ENCODE data around the gene DSE. TPM values are rescaled to one million over a fixed set of nuclear protein-coding genes. Genes with fewer than 3 reads are reported as not detected.
A peak's percentile ranks its signal among the peaks of the same experiment; 100 is the strongest.
"Not testable (repeated sequence)": the region's sequence is repeated elsewhere in the genome, so short reads cannot be mapped to it uniquely, and the experiment has no call there.

Gene DSE
- polyA plus RNA-seq = 16.8 TPM
- long read RNA-seq, donor 1, full-length matches to known transcripts = 1 of 1 reads
- long read RNA-seq, donor 1, partial matches to known transcripts = 0 of 1 reads
- long read RNA-seq, donor 1, other reads (novel, unspliced or antisense) = 0 of 1 reads
- long read RNA-seq, donor 2 = 0 reads
- long read RNA-seq, donor 3, partial matches to known transcripts = 0 of 1 reads
- long read RNA-seq, donor 3, other reads (novel, unspliced or antisense) = 0 of 1 reads
- long read RNA-seq, donor 4 = 0 reads
- long read RNA-seq, donor 5, full-length matches to known transcripts = 1 of 1 reads
- long read RNA-seq, donor 5, partial matches to known transcripts = 0 of 1 reads
- long read RNA-seq, donor 5, other reads (novel, unspliced or antisense) = 0 of 1 reads
- long read RNA-seq, donor 6, full-length matches to known transcripts = 3 of 3 reads
- long read RNA-seq, donor 6, partial matches to known transcripts = 0 of 3 reads
- long read RNA-seq, donor 6, other reads (novel, unspliced or antisense) = 0 of 3 reads
- long read RNA-seq, donor 7 = 0 reads
- long read RNA-seq, donor 8, full-length matches to known transcripts = 1 of 1 reads
- long read RNA-seq, donor 8, partial matches to known transcripts = 0 of 1 reads
- long read RNA-seq, donor 8, other reads (novel, unspliced or antisense) = 0 of 1 reads
- long read RNA-seq, donor 9 = 0 reads
- long read RNA-seq, donor 10, full-length matches to known transcripts = 2 of 2 reads
- long read RNA-seq, donor 10, partial matches to known transcripts = 0 of 2 reads
- long read RNA-seq, donor 10, other reads (novel, unspliced or antisense) = 0 of 2 reads
- long read RNA-seq, donor 11, full-length matches to known transcripts = 3 of 3 reads
- long read RNA-seq, donor 11, partial matches to known transcripts = 0 of 3 reads
- long read RNA-seq, donor 11, other reads (novel, unspliced or antisense) = 0 of 3 reads

GRCh38 chr6:116370760-116371119 is at the start of gene DSE:
TSS of gene DSE (plus strand) at chr6:116370947. CDS start at chr6:116399251, 28,304 bp downstream.
- peak; percentile 51 to 71 for DNase-seq
- no CpG with 5 or more reads among the region's 43 CpGs for WGBS (ENCODE audit: insufficient coverage, low lambda C conversion rate)

GRCh38 chr6:116321933-116322332 is 48.8 kb upstream of the DSE start:
- H3K4me3 ChIP-seq (ENCODE audit: low read length); DNase-seq; H3K27ac ChIP-seq (ENCODE audit: low read length); H3K9me3 ChIP-seq (ENCODE audit: control insufficient read depth, low read depth, low read length); H3K27me3 ChIP-seq (ENCODE audit: control insufficient read depth, insufficient read depth, low read length); H3K4me1 ChIP-seq (ENCODE audit: control insufficient read depth, insufficient read depth, low read length); H3K36me3 ChIP-seq (ENCODE audit: control insufficient read depth, insufficient read depth, low read length): not testable (repeated sequence)
- no CpG with 5 or more reads among the region's 13 CpGs for WGBS (ENCODE audit: insufficient coverage, low lambda C conversion rate)

More at GRCh38 chr6:116370760-116371119, at the start of gene DSE:
- Histone ChIP-seq H3K36me3 (ENCODE audit: control insufficient read depth, insufficient read depth, low read length) (no peaks in the 10 kb centered on the region), H3K9me3 (ENCODE audit: control insufficient read depth, low read depth, low read length) (no peaks in the 10 kb centered on the region), H3K4me1 (ENCODE audit: control insufficient read depth, insufficient read depth, low read length) (peaks cover 4% of the 10 kb centered on the region), H3K27me3 (ENCODE audit: control insufficient read depth, insufficient read depth, low read length) (peaks cover 20% of the 10 kb centered on the region), H3K27ac (ENCODE audit: low read length) (peak within 1 kb of the TSS; percentile 81), H3K4me3 (ENCODE audit: low read length) (peak within 1 kb of the TSS; percentile 64)

- no CpG with 5 or more reads among the region's 1 CpG for WGBS (ENCODE audit: insufficient coverage, low lambda C conversion rate)
- no peaks in the 10 kb centered on the region for H3K9me3 ChIP-seq (ENCODE audit: control insufficient read depth, low read depth, low read length)
- H3K4me1 ChIP-seq (ENCODE audit: control insufficient read depth, insufficient read depth, low read length) = no peaks in the 10 kb centered on the region
- H3K27me3 ChIP-seq (ENCODE audit: control insufficient read depth, insufficient read depth, low read length) = no peaks in the 10 kb centered on the region
- no peak for DNase-seq
- H3K36me3 ChIP-seq (ENCODE audit: control insufficient read depth, insufficient read depth, low read length) = no peaks in the 10 kb centered on the region
- no peak overlapping the region for H3K4me3 ChIP-seq (ENCODE audit: low read length)
- no peak overlapping the region for H3K27ac ChIP-seq (ENCODE audit: low read length)
Measured at GRCh38 chr6:116323863-116324262, 46.9 kb upstream of the DSE start.

- H3K36me3 ChIP-seq (ENCODE audit: control insufficient read depth, insufficient read depth, low read length); H3K9me3 ChIP-seq (ENCODE audit: control insufficient read depth, low read depth, low read length); DNase-seq; H3K4me1 ChIP-seq (ENCODE audit: control insufficient read depth, insufficient read depth, low read length); H3K27me3 ChIP-seq (ENCODE audit: control insufficient read depth, insufficient read depth, low read length); H3K4me3 ChIP-seq (ENCODE audit: low read length); H3K27ac ChIP-seq (ENCODE audit: low read length): not testable (repeated sequence)
- WGBS (ENCODE audit: insufficient coverage, low lambda C conversion rate) = no CpG with 5 or more reads among the region's 11 CpGs
Measured at GRCh38 chr6:116325634-116326132, 45.1 kb upstream of the DSE start.

GRCh38 chr6:116326181-116326671 is 44.5 kb upstream of the DSE start:
- WGBS (ENCODE audit: insufficient coverage, low lambda C conversion rate) = no CpG with 5 or more reads among the region's 7 CpGs
- Histone ChIP-seq H3K27me3 (ENCODE audit: control insufficient read depth, insufficient read depth, low read length) (no peaks in the 10 kb centered on the region), H3K4me1 (ENCODE audit: control insufficient read depth, insufficient read depth, low read length) (no peaks in the 10 kb centered on the region), H3K9me3 (ENCODE audit: control insufficient read depth, low read depth, low read length) (no peaks in the 10 kb centered on the region), H3K4me3 (ENCODE audit: low read length) (no peak overlapping the region), H3K27ac (ENCODE audit: low read length) (no peak overlapping the region), H3K36me3 (ENCODE audit: control insufficient read depth, insufficient read depth, low read length) (no peaks in the 10 kb centered on the region)
- no peak for DNase-seq

- WGBS (ENCODE audit: insufficient coverage, low lambda C conversion rate) = 75% methylated on average over 2 of the region's 4 CpGs
- H3K9me3 ChIP-seq (ENCODE audit: control insufficient read depth, low read depth, low read length) = no peaks in the 10 kb centered on the region
- H3K27ac ChIP-seq (ENCODE audit: low read length) = no peak overlapping the region
- no peaks in the 10 kb centered on the region for H3K36me3 ChIP-seq (ENCODE audit: control insufficient read depth, insufficient read depth, low read length)
- no peak overlapping the region for H3K4me3 ChIP-seq (ENCODE audit: low read length)
- no peaks in the 10 kb centered on the region for H3K27me3 ChIP-seq (ENCODE audit: control insufficient read depth, insufficient read depth, low read length)
- DNase-seq = no peak
- H3K4me1 ChIP-seq (ENCODE audit: control insufficient read depth, insufficient read depth, low read length) = no peaks in the 10 kb centered on the region
Measured at GRCh38 chr6:116326996-116327395, 43.8 kb upstream of the DSE start.

- no peak overlapping the region for H3K4me3 ChIP-seq (ENCODE audit: low read length)
- H3K27me3 ChIP-seq (ENCODE audit: control insufficient read depth, insufficient read depth, low read length) = no peaks in the 10 kb centered on the region
- H3K27ac ChIP-seq (ENCODE audit: low read length) = no peak overlapping the region
- DNase-seq = no peak
- WGBS (ENCODE audit: insufficient coverage, low lambda C conversion rate) = 77% methylated on average over 3 of the region's 6 CpGs
- no peaks in the 10 kb centered on the region for H3K4me1 ChIP-seq (ENCODE audit: control insufficient read depth, insufficient read depth, low read length)
- no peaks in the 10 kb centered on the region for H3K36me3 ChIP-seq (ENCODE audit: control insufficient read depth, insufficient read depth, low read length)
- H3K9me3 ChIP-seq (ENCODE audit: control insufficient read depth, low read depth, low read length) = no peaks in the 10 kb centered on the region
Measured at GRCh38 chr6:116327803-116328527, 42.8 kb upstream of the DSE start.

GRCh38 chr6:116328528-116328903 is 42.2 kb upstream of the DSE start:
- H3K9me3 ChIP-seq (ENCODE audit: control insufficient read depth, low read depth, low read length) = no peaks in the 10 kb centered on the region
- no peaks in the 10 kb centered on the region for H3K4me1 ChIP-seq (ENCODE audit: control insufficient read depth, insufficient read depth, low read length)
- H3K4me3 ChIP-seq (ENCODE audit: low read length) = no peak overlapping the region
- H3K27me3 ChIP-seq (ENCODE audit: control insufficient read depth, insufficient read depth, low read length) = no peaks in the 10 kb centered on the region
- DNase-seq = no peak
- no peak overlapping the region for H3K27ac ChIP-seq (ENCODE audit: low read length)
- 80% methylated on average over 1 of the region's 1 CpG for WGBS (ENCODE audit: insufficient coverage, low lambda C conversion rate)
- no peaks in the 10 kb centered on the region for H3K36me3 ChIP-seq (ENCODE audit: control insufficient read depth, insufficient read depth, low read length)

- H3K27ac ChIP-seq (ENCODE audit: low read length) = no peak overlapping the region
- H3K9me3 ChIP-seq (ENCODE audit: control insufficient read depth, low read depth, low read length) = no peaks in the 10 kb centered on the region
- H3K36me3 ChIP-seq (ENCODE audit: control insufficient read depth, insufficient read depth, low read length) = no peaks in the 10 kb centered on the region
- no peak overlapping the region for H3K4me3 ChIP-seq (ENCODE audit: low read length)
- no peak for DNase-seq
- H3K27me3 ChIP-seq (ENCODE audit: control insufficient read depth, insufficient read depth, low read length) = no peaks in the 10 kb centered on the region
- no peaks in the 10 kb centered on the region for H3K4me1 ChIP-seq (ENCODE audit: control insufficient read depth, insufficient read depth, low read length)
Measured at GRCh38 chr6:116329156-116329555, 41.6 kb upstream of the DSE start.

- Histone ChIP-seq H3K27me3 (ENCODE audit: control insufficient read depth, insufficient read depth, low read length) (no peaks in the 10 kb centered on the region), H3K9me3 (ENCODE audit: control insufficient read depth, low read depth, low read length) (no peaks in the 10 kb centered on the region), H3K36me3 (ENCODE audit: control insufficient read depth, insufficient read depth, low read length) (no peaks in the 10 kb centered on the region), H3K4me3 (ENCODE audit: low read length) (no peak overlapping the region), H3K27ac (ENCODE audit: low read length) (no peak overlapping the region), H3K4me1 (ENCODE audit: control insufficient read depth, insufficient read depth, low read length) (no peaks in the 10 kb centered on the region)
- WGBS (ENCODE audit: insufficient coverage, low lambda C conversion rate) = no CpG with 5 or more reads among the region's 1 CpG
- no peak for DNase-seq
Measured at GRCh38 chr6:116330511-116330910, 40.2 kb upstream of the DSE start.
